HG03521 (cell line): ENCODE results near the gene C20orf202.

Experiments
- ATAC-seq: cut with Tn5 transposase; IDR thresholded peaks from one replicate; pipeline ENCODE4 v1.9.1; 2021; ENCODE audit warnings: mild to moderate bottlenecking, moderate library complexity; ENCODE audit not compliant: unreplicated experiment

The C20orf202 gene

DNA sequence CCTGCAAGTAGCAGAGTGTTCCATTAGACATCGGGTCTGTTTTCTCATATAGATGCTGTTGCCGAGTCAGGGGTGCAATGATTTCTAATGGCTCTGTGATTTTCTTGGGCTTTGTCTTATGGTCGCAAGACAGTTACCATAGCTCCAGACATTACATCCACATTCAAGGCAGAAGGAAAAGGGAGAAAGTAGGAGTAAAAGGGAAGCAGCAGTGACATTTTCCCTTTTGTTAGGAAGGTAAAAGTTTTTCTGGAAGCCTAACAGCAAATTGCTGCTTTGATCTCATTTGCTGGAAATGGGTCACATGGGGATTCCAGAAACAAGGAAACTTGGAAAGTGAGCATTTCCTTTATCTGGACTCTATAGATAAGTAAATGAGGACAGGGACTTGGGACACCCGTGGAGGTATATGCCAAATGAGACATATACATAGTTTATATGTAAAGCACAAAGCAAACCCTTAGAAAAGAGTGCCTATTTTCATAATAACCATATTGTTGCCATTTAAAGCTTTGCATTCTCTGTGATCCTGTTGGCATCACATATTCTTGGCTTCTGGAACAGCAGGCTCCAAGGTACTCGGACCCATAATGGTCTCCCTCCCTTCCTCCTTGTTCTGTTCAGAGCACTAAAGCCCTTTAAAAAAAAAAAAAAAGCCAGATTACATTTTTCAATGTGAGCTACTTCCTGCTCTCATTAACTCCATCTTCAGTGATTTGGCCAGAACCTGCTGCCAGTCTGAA lies at the start of gene C20orf202:
Gene C20orf202 (plus strand): TSS at position 693 of the 743 bp plus-strand sequence. CDS start 132 bp downstream, outside the sequence.
- no peak for ATAC-seq

DNA sequence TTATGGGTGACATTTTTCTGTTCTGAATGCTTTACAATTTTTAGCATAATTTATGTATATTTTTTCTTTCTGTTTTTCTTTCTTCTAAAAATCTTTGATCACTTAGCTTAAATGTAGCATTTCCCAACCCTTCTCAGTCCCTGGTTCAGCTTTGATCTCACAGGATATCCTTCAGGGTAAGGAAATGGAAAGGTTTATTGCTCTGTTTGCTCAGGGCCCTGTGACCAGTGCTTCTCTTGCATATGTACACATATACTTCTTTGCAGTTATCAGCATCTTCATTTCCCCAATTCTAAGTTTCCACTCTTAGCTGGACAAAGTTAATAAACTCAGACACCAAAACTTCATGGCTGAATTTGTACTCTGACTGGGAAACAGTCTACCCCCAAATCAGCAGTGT lies 49.0 kb upstream of the C20orf202 start:
- ATAC-seq = no peak

DNA sequence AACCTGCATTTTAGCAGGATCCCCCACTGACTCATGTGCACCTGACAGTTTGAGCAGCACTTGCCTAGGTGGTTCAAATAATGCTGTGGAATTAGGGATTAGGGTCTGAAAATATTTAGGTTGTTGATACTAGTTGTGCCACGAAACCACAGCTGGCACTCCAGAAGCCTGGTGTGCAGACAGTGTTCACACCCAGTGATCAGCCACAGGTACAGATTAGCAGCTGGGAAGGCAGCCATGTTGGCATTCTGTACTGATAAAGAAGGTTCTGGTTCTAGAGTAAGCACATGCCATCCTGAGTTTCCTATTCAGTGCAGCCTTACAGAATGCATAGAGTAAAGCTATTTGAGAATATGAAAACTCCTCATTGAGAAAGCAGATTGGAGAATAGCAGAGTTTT lies 48.6 kb upstream of the C20orf202 start:
- no peak for ATAC-seq

DNA sequence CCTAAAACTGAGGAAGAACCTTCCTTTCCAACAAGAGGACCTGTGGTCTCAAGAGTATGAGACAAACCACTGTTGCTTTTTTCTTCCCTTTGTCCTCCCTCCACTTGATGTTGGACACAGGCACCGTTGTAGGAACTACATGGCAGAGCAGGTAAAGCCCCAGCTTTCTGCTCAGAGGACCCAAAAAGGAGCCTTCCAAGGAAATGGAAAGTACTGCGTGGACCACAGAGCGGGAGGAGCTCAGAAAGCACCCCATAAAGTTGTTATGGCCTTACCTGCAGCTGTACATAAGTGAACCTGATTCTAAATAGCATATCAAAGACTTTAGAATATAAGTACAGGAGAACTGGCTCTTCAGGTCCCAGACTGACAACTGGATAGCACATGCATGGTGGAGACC lies 47.9 kb upstream of the C20orf202 start:
- no peak for ATAC-seq

DNA sequence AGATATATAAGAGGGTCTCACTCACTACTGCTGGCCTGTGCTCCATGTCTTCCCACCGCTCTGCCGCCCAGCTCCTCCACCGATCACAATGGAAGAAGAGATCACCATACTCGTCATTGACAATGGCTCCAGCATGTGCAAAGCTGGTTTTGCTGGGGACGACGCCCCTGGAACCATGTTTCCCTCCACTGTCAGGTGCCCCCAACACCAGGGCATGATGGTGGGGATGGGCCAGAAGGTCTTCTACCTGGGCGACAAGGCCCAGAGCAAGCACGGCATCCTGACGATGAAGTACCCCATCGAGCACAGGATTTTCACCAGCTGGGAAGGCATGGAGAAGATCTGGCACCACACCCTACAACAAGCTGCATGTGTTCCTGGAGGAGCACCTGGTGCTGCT lies 42.8 kb upstream of the C20orf202 start:
- ATAC-seq = no peak

DNA sequence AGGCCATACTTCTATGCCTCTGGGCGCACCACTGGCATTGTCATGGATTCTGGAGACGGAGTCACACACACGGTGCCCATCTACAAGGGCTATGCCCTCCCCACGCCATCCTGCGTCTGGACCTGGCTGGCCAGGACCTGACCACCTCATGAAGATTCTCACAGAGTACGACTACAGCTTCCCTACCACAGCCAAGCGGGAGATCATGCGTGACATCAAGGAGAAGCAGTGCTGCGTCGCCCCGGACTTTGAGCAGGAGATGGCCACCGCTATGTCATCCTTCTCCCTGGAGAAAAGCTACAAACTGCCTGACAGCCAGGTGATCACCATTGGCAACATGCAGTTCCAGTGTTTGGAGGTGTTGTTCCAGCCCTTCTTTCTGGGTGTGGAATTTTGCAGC lies 42.3 kb upstream of the C20orf202 start:
- no peak for ATAC-seq

DNA sequence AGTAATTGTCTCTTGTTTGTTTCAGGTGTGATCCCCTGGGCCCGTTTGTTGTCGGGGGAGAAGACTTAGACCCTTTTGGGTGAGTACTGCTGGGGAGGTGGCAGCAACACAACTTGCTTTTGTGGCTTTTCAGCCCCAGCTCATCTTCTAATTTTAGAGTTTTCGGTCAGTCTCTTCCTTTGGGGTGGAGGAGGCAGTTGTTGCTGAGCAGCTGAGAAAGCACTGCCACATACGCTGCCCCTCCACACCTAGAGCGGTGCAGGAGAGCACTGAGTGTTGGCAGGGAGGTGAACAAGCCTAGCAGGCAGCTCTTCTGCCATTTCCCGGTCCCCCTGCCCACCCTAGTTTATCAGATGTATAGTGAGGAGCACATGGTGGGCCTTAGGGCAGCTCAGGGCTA lies 40.1 kb upstream of the C20orf202 start:
- no peak for ATAC-seq

DNA sequence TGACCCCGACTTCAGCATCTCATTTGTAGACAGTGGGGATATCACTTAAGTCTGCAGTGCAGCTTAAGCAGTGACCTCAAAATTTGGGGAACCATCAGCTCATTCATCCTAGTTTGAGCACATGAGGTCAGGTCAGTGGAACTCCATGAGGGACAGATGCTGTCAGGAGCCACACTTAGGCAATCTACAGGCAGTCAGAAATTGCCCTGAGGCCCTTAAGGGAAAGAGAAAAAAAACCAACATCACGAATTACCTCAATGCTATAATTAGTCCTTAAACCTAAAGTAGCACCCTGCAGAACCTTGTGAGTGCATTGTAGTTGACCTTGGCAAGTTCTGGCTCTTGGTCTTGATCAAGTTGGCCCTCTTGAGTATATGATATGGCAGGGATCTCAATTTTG lies 39.6 kb upstream of the C20orf202 start:
- ATAC-seq = no peak

DNA sequence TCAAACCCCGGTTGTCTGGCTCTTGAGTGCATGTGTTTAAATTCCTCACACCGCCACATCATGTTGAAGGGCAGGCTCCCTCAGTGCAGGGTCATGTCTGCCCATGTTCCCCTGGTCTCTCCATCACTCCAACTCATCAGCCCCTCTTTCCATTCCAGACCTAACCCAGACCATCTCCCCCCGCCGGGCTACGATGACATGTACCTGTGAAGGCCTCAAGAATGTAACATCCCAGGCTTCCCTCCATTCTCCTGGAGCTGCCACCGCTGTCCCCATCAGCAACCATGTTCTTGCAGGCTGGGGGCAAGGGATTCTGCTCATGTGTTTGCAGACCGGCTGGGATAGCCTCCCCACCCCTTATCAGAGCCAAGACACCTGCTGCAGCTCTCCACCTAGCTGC lies 38.4 kb upstream of the C20orf202 start:
- ATAC-seq = no peak

DNA sequence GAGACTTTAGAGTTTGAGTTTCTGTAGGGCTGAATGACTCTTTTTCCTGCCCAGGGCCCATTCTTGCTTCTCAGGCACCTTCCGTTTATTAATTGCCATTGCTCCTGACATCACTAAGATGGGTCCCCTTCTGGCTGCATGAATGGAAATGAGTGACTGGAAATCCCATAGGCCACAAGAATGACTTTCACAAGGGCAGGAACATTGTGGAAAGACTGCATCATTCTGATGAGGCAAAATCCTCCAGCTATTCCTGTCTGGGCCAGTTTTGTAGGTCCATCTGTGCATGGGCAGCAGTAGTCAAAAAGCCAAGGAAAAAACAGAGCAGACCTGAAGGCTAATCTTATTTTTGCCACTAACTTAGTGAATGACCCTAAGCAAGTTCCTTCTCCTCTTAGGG lies 37.7 kb upstream of the C20orf202 start:
- no peak for ATAC-seq

DNA sequence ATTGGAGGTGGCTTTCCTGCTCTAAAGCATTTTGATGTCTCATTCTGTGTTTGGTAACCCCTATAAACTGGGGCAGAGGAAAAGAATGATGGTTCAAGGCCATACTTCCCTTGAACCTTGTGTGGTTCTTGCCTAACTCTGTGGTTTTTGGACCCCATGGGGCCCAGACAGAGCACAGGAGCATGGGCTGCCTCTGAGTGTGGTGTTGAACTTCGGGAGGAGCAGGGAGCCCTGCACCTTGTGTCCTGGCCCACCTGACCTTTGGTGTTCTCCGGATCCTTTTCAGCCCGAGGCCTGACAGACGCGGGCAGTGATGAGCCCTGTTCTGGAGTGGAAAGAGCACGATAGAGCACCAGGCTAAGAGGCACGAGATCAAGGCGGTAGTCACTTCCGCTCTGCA lies 37.3 kb upstream of the C20orf202 start:
- ATAC-seq = no peak

DNA sequence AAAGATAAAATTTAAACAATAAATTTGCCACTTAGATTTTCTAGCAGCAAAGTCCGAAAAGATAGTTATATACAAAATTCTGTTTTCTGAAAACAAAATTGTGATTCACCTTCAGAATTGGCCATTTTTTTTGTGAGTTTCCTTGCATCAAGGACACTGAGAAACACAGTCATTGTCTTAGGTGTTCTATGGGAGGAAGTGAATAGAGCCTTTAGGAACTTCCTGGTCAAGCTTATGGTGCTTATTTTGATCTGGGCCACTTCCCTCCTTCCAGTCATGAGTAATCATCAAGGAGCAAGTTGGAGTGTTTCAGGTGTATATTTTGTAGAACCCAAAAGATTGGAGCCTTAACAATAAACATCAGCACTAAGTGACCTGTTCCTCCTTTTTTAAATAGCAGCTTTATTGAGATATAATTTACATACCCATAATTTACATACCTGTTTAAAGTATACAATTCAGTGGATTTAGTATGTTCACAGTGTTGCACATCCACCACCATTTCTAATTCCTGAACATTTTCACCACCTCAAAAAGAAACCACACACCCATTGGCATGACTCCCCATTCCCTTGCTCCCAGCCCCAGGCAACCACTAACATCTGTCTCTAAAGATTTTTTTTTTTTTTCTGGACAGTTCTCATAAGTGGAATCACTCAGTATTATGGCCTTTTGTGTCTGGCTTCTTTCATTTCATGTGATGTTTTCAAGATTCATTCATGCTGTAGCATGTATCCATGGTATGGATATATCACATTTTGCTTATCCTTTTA lies 36.1 kb upstream of the C20orf202 start:
- no peak for ATAC-seq

DNA sequence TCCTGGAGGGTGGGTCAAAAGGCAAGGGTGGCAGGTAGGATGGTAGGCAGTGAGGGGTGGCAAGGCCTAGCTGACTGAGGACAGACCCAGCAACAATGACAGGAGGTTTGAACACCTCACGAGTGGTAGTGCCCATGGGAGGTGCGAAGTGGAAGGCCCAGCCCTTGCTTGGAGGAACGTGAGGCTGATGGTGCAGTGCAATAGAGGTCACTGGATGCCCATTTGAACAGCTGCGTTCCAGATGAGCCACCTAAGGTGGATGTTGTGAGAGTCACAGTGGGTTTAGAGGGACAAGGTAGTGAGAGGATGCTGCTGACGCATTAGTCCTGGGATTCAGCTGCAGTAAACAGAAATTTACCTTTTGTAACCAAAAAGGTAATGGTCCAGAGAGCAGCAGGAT lies 34.0 kb upstream of the C20orf202 start:
- ATAC-seq = no peak

DNA sequence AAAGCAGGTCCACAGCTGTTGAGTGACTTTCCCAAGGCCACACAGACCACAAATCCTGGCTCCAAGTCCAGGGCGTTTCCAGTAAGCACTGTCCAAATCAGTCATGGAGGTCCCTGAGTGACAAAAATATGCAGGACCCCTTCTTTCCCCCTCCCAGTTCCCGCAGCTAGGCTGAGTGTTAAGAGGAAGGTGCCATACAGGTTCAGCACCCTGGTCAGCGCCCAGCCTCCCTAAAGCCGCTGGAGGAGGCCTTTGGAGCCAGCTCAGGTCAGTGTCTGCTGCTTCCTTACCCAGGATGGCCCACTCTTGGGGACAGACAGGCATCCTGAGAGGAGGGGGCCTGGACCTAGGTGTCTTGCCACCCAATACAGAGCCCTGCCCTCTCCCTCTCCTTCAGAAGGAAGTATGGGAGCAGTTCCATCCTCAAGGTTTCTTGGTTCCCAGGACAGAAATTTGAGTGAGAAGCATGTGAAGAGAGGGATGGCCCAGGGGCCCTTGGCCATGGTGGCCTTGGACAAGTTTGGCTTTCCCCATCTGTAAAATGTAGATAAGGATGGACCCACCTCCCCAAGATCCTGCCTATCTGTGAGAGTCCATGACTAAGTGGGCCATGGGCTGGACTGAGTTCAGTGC lies 31.7 kb upstream of the C20orf202 start:
- ATAC-seq = no peak

DNA sequence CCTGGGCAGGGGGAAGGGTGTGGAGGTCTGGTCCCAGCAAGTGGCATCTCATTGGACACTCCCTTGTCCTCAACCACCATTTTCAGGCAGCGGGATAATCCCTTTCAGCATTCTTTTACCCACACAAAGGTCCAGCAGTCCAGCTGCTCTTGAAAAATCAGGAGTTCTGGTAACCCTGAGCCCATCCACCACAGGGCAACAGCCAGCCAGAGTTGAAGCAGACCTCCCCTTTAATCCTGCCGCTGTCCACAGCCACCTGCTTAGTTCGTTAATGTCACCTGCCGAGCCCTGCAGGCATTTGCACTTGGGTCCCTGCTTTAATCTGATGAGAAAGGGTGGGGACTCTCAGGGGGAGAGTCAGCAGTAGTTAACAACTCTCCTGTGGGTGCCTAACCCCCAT lies 29.6 kb upstream of the C20orf202 start:
- no peak for ATAC-seq

DNA sequence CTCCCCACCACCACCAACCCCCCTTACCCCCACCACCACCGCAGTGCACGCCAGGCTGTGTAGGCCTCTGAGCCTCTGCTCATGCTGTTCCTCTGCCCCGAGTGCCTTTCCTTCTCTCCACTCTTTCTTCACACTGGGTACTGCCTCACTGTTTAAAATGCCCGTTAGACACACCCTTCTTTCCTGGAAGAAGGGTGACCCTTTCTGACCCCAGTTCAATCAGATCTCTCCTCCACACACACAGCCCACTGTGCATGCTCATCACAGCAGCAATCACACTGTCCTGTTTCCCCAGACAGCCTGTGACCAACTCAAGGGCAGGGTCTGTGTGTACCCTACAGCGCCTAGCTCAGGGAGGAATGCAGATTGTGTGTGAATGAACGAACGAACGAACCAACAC lies 28.5 kb upstream of the C20orf202 start:
- no peak for ATAC-seq

DNA sequence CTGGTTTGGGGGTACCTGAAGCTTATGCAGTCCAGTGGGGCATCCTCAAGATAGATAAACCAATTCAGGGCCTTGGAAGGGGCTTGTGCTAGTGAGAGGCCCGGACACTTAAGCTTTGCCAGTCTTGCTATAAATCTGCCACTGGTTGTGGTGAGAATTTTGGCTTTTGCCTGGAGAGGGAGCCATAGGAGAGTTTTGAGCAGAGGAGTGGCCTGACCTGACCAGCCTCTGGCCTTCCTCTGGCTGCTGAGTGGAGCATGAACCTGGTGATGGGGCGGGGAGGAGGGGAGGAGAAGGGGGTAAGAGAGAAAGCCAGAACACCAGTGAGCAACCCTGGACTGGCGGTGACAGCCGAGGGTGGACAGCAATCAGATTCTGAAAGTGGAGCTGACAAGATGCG lies 25.6 kb upstream of the C20orf202 start:
- ATAC-seq = no peak

DNA sequence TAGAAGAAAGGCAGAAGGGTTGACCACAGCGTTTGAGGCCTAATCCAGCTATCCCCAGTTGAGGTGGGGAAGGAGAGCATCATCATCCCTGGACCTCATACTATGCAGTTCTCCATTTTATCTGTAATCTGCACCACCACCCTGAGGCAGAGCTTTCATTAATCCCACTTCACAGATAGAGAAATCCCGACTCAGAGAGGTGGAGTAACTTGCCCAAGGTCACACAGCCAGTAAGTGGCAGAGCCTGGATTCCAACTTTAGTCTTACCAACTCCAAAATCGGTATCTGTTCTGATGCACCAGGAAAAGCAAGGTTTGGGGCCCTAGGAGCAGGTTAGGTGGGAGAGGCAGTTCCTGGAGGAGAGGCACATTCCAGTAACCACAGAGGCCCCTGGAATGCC lies 25.2 kb upstream of the C20orf202 start:
- ATAC-seq = no peak

DNA sequence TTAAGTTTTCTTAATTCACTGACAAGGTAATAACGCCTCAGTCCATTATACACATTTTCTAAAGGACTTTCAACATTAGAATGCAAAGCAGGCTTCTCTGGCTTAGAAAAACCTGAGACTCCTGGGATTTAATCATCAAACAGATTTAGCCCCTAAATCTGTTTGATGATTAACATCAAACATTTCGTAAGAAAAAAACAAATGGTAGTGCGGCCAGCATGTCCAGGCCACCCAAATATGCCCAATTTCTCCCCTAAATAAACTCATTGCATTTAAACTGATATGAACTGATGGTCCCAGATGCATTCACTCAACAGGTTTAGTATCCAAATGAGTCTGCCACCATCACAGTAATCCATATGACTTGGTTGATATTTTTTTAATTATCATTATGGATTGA lies 24.6 kb upstream of the C20orf202 start:
- no peak for ATAC-seq

DNA sequence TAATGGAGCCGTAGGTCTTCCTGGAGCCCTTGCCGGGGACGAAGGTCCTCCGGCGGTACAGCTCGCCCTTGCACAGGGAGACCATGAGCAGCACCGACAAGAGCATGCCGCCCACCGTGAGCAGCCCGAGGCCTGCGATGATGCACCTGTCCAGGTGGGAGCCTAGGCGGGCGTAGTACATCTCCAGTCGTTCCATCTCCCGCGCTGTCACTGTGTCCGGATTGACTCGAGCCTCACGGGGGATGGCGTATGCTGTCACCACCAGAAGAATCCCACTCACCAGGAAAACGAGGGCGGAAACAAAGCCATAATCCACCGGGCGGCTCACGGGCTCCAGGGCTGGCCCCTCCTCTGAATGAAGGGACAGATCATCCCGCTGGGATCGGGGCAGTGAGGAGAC lies 22.3 kb upstream of the C20orf202 start:
- ATAC-seq = no peak

DNA sequence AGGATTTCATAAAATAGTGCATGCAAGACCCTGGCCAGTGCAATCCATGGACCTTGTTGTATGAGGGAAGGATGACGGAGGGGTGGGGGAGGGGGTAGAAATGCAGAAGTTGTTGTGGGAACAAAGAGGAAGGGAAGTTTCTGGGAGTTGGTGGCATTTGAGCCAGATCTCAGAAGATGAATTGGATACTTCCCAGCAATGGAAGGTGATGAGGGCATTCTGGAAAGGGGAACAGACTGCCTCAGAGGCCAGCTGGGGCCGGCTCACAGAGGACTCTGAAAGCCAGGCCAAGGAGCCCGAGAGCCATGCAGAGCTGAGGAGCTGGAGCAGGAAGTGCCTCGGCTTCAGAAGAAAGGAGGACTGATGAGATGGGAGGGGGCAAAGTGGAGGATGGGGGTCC lies 21.1 kb upstream of the C20orf202 start:
- ATAC-seq = no peak

DNA sequence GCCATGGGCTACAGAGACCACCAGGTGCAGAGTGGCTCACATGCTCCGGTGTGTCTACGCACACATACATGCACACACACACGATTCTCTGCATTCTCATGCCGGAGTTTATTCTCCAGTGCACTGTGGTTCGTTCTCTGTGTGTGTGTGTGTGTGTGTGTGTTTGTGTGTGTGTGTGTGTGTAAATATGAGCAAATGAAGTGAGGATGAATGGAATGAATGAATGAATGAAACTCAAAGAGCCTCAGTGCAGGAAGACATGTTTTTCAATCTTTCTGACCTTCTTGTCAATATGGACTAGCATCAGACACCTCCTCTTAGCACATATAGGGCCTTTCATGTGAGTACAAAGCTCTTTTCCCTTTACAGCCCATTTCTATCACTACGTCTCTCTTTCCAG lies 20.1 kb upstream of the C20orf202 start:
- ATAC-seq = no peak
